Measurements from ENCODE around the gene TMX4.

DNA sequence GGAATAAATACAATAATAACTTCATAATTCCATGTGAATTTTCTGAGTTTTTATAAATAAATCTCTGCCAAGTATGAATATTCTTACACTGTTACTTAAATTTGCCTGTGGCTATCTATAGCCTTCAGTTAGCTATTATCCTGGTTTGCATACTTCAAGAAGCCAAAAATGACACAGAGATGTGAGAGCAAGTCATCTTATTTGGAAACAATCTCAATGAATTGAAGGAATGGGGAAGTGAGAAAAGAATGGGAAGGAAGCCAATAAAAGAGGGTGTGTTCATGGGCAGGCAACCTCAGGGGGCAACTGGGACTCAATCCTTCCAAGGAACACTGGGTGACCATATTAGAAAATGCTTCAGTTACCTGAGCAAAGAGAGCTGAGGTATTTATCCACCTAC lies 89.2 kb downstream of the TMX4 start:
- TF ChIP-seq, protein P1, sequence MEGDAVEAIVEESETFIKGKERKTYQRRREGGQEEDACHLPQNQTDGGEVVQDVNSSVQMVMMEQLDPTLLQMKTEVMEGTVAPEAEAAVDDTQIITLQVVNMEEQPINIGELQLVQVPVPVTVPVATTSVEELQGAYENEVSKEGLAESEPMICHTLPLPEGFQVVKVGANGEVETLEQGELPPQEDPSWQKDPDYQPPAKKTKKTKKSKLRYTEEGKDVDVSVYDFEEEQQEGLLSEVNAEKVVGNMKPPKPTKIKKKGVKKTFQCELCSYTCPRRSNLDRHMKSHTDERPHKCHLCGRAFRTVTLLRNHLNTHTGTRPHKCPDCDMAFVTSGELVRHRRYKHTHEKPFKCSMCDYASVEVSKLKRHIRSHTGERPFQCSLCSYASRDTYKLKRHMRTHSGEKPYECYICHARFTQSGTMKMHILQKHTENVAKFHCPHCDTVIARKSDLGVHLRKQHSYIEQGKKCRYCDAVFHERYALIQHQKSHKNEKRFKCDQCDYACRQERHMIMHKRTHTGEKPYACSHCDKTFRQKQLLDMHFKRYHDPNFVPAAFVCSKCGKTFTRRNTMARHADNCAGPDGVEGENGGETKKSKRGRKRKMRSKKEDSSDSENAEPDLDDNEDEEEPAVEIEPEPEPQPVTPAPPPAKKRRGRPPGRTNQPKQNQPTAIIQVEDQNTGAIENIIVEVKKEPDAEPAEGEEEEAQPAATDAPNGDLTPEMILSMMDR (conservative IDR thresholded peaks at IDR 0.05; ENCODE audit: low read depth, low read length), result no peak
- TF ChIP-seq EZH2 (IDR thresholded peaks at IDR 0.05; ENCODE audit: low read length, unreplicated experiment), result no peak

Measured in PC-3 (cell line).